GM12878 (cell line): ENCODE measurements around the gene MEF2C. TPM values are rescaled to one million over a fixed set of nuclear protein-coding genes. Genes with fewer than 3 reads are reported as not detected.

ENCODE experiments used
- ATAC-seq: fragments of 200-7000 bp; cut with Tn5 transposase; 3 replicates; pipeline ENCODE4 v1.9.1; 2020; ENCODE audit warnings: mild to moderate bottlenecking, moderate library complexity
- BruUV-seq: library from RNA; stranded (reverse); fragments of 400-500 nt; replicated peaks from 2 replicates; lab custom pipeline; 2021; lab: Mats Ljungman, UMichigan
- CTCF ChIA-PET: fragments of 300-600 bp; sonication (Branson Sonifier 250); formaldehyde crosslinking; extraction: SDS; loops from one replicate; lab custom pipeline; 2021; ENCODE audit warnings: inconsistent platforms; lab: Yijun Ruan, JAX
- POLR2A ChIA-PET: fragments of 350-600 bp; formaldehyde crosslinking; extraction: SDS; loops from one replicate; lab custom pipeline; 2021; ENCODE audit warnings: inconsistent platforms; lab: Charles Lee
- RAD21 ChIA-PET: fragments of 300-600 bp; sonication (Branson Sonifier 250); formaldehyde crosslinking; loops from one replicate; lab custom pipeline; 2023; ENCODE audit warnings: antibody characterized with exemption; ENCODE audit not compliant: unreplicated experiment; lab: Charles Lee
- SMC1A ChIA-PET: fragments of 300-600 bp; sonication (Branson Sonifier 250); formaldehyde crosslinking; loops from one replicate; lab custom pipeline; 2023; ENCODE audit not compliant: unreplicated experiment, uncharacterized antibody; lab: Charles Lee
- DNase-seq: peaks from one replicate; pipeline ENCODE4 v3.0.0-alpha.2; 2011; ENCODE audit warnings: low read depth, low spot score
- FAIRE-seq: peaks from 3 replicates; lab custom pipeline; 2011; peaks lifted over from hg19 to GRCh38; lab: Jason Lieb, UNC
- H2AFZ ChIP-seq: 2 replicates; pipeline ENCODE4 v1.6.0; 2011; ENCODE audit warnings: low read depth, low read length, control low read depth; ENCODE audit not compliant: control insufficient read depth
- H3K27ac ChIP-seq: 2 replicates; pipeline ENCODE4 v1.5.1; 2011; ENCODE audit warnings: control low read depth; ENCODE audit not compliant: control insufficient read depth, insufficient read depth
- H3K27me3 ChIP-seq, 2 experiments: replicated peaks in 1 of 2; 2 replicates each; pipeline versions ENCODE4 v1.6.0 to v1.6.1; 2011; ENCODE audit warnings: low read length in 1 of 2; ENCODE audit not compliant: control insufficient read depth in 2 of 2, insufficient read depth in 2 of 2
- H3K36me3 ChIP-seq, 2 experiments: 2 replicates each; pipeline ENCODE4 v1.5.1; 2011; ENCODE audit warnings: low read length in 1 of 2; ENCODE audit not compliant: control insufficient read depth in 2 of 2, insufficient read depth in 2 of 2
- H3K4me1 ChIP-seq: 2 replicates; pipeline ENCODE4 v1.6.1; 2011; ENCODE audit warnings: mild to moderate bottlenecking, low read length, moderate library complexity, mixed read lengths; ENCODE audit not compliant: control insufficient read depth, insufficient read depth
- H3K4me2 ChIP-seq: 2 replicates; pipeline ENCODE4 v1.6.0; 2011; ENCODE audit warnings: control low read depth; ENCODE audit not compliant: control insufficient read depth, insufficient read depth
- H3K4me3 ChIP-seq: fragments of 200-600 bp; sonication (generic); 2 replicates; pipeline ENCODE4 v1.5.1; 2016
- H3K79me2 ChIP-seq: 2 replicates; pipeline ENCODE4 v1.6.0; 2011; ENCODE audit warnings: low read length; ENCODE audit not compliant: control insufficient read depth, insufficient read depth
- H3K9ac ChIP-seq: 2 replicates; pipeline ENCODE4 v1.8.0; 2011; ENCODE audit warnings: low read length, control low read depth, mixed read lengths; ENCODE audit not compliant: control insufficient read depth, insufficient read depth
- H3K9me3 ChIP-seq: replicated peaks from 3 replicates; pipeline ENCODE4 v1.5.1; 2011; ENCODE audit warnings: mild to moderate bottlenecking, low read length; ENCODE audit not compliant: control insufficient read depth, insufficient read depth
- H4K20me1 ChIP-seq: 2 replicates; pipeline ENCODE4 v1.6.0; 2011; ENCODE audit not compliant: control insufficient read depth, insufficient read depth
- BACH1 ChIP-seq: fragments of 450-650 bp; IDR thresholded peaks from 2 replicates; pipeline ENCODE4 v1.6.1; 2017; ENCODE audit warnings: mild to moderate bottlenecking, borderline replicate concordance
- BCL11A ChIP-seq: IDR thresholded peaks from 2 replicates; pipeline ENCODE4 v1.6.1; 2011; ENCODE audit warnings: low read depth, low read length
- WGBS: methylation state at CpG from one replicate; pipeline ENCODE4 v1.1.6; 2016; ENCODE audit warnings: low lambda C conversion rate; ENCODE audit not compliant: insufficient replicate concordance, insufficient coverage; ENCODE audit errors: missing lambda C conversion rate; 5-methylcytosine and 5-hydroxymethylcytosine counted together
- in situ Hi-C: fragments of 300-500 bp; cut with MboI; formaldehyde crosslinking; loops from 9 replicates; pipeline ENCODE4 v1.14.3; 2018; ENCODE audit warnings: mixed read lengths
- intact Hi-C: fragments of 100-400 bp; cut with micrococcal nuclease; formaldehyde crosslinking; loops from one replicate; pipeline ENCODE4 v1.14.2; 2022; ENCODE audit not compliant: unreplicated experiment
- polyA plus RNA-seq, 11 experiments: library from polyadenylated mRNA; depleted of rRNA in 4 of 11; unstranded in 6 of 11; stranded (reverse) in 5 of 11; fragments of >200 nt; fragmentation: Nextera tagmentation in 4 of 11; fragmentation: Illumina TruSeq in 1 of 11; extraction: Ambion mirVana in 4 of 11; extraction: Trizol in 1 of 11; gene quantifications; 1 replicate in 1 of 11; 2 replicates in 10 of 11; pipeline versions ENCODE4 v1.2.1 to v1.2.3, GENCODE V29; 2011 to 2016; ENCODE audit warnings: inconsistent platforms in 2 of 11, missing spikeins in 2 of 11, low read depth in 1 of 11
- total RNA-seq, 4 experiments: library from RNA; depleted of rRNA in 3 of 4; stranded (reverse); fragments of >200 nt in 3 of 4; fragmentation: Illumina TruSeq in 1 of 4; extraction: Trizol in 1 of 4; gene quantifications; 2 replicates each; pipeline versions ENCODE4 v1.2.1 to v1.2.3, GENCODE V29; 2013 to 2021
- TF ChIP-seq, protein P1 (sequence below): IDR thresholded peaks from 2 replicates; pipeline ENCODE4 v1.6.1; 2012; ENCODE audit warnings: low read length, inconsistent platforms
- TF ChIP-seq, protein P2 (sequence below), 3 experiments: IDR thresholded peaks in 2 of 3; conservative IDR thresholded peaks in 1 of 3; 2 replicates each; pipeline ENCODE4 v1.5.1; 2011; ENCODE audit warnings: low read depth in 3 of 3, low read length in 3 of 3, mild to moderate bottlenecking in 3 of 3, control low read depth in 2 of 3, moderate library complexity in 2 of 3, inconsistent platforms in 1 of 3, mixed read lengths in 1 of 3; ENCODE audit not compliant: control insufficient read depth in 2 of 3, insufficient read depth in 1 of 3; ENCODE audit errors: extremely low read depth in 1 of 3

Gene MEF2C
- total and polyA plus RNA-seq, 10 of the 15 experiments (the other 5 are each of a cell fraction or from before 2014, with no cell fraction given) = 104 to 225 (median 180) TPM

DNA sequence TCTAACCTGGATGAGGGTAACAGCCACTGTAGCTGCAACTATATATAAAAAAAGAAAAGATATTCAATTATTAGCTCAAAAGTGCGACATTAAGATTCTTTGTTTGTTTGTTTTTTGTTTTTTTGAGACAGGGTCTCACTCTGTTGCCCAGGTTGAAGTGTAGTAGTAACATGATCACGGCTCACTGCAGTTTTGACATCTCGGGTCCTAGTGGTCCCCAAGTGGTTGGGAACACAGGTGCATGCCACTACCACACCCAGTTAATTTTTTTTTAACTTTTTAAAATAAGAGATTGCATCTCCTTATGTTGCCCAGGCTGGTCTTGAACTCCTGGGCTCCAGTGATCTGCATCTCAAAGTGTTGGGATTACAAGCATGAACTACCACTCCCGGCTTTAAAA, 61.8 kb downstream of the MEF2C start:
- peaks cover 99% of the 10 kb centered on the region for H3K79me2 ChIP-seq
- no peaks in the 10 kb centered on the region for H3K9me3 ChIP-seq
- H3K4me3 ChIP-seq = peak overlapping the region; percentile 70
- ATAC-seq (peak; percentile 43), DNase-seq (no peak), FAIRE-seq (no peak)
- no TSS peak for BruUV-seq
- H3K4me1 ChIP-seq = peaks cover 17% of the 10 kb centered on the region
- H3K9ac ChIP-seq = peak overlapping the region; percentile 69
- intact Hi-C loops (loop anchor here (10.0 kb wide), 1 partner anchor 1444 kb away; no protein-coding TSS in a partner anchor), in situ Hi-C loops (loop anchor here (10.0 kb wide), 1 partner anchor 86 kb away; no protein-coding TSS in a partner anchor)
- H4K20me1 ChIP-seq = no peaks in the 10 kb centered on the region
- RAD21 ChIA-PET = interaction anchor here (1.0 to 16.1 kb wide), 13 partner anchors 8 to 521 kb away, joined by 3 to 594 read pairs (median 19); partner anchors contain the start of gene MEF2C
- CTCF ChIA-PET = interaction anchor here (1.1 to 7.0 kb wide), 8 partner anchors 9 to 410 kb away, joined by 3 to 104 read pairs (median 5); no protein-coding TSS in a partner anchor
- WGBS = 22% methylated on average over 4 of the region's 4 CpGs
- peaks cover 0 to 15% of the 10 kb centered on the region in 2 experiments for H3K36me3 ChIP-seq
- H3K4me2 ChIP-seq = peak overlapping the region; percentile 92
- no peak for TF ChIP-seq BCL11A
- TF ChIP-seq, protein P1, sequence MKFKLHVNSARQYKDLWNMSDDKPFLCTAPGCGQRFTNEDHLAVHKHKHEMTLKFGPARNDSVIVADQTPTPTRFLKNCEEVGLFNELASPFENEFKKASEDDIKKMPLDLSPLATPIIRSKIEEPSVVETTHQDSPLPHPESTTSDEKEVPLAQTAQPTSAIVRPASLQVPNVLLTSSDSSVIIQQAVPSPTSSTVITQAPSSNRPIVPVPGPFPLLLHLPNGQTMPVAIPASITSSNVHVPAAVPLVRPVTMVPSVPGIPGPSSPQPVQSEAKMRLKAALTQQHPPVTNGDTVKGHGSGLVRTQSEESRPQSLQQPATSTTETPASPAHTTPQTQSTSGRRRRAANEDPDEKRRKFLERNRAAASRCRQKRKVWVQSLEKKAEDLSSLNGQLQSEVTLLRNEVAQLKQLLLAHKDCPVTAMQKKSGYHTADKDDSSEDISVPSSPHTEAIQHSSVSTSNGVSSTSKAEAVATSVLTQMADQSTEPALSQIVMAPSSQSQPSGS = 0 out of 2 replicates have a peak, but pooled peaks have one; percentile 21
- TF ChIP-seq, protein P2, sequence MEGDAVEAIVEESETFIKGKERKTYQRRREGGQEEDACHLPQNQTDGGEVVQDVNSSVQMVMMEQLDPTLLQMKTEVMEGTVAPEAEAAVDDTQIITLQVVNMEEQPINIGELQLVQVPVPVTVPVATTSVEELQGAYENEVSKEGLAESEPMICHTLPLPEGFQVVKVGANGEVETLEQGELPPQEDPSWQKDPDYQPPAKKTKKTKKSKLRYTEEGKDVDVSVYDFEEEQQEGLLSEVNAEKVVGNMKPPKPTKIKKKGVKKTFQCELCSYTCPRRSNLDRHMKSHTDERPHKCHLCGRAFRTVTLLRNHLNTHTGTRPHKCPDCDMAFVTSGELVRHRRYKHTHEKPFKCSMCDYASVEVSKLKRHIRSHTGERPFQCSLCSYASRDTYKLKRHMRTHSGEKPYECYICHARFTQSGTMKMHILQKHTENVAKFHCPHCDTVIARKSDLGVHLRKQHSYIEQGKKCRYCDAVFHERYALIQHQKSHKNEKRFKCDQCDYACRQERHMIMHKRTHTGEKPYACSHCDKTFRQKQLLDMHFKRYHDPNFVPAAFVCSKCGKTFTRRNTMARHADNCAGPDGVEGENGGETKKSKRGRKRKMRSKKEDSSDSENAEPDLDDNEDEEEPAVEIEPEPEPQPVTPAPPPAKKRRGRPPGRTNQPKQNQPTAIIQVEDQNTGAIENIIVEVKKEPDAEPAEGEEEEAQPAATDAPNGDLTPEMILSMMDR (IDR thresholded peaks at IDR 0.05 in 2 of 3, conservative IDR thresholded peaks at IDR 0.05 in 1 of 3; ENCODE audit: control insufficient read depth in 2 of 3, extremely low read depth in 1 of 3, insufficient read depth in 1 of 3, low read depth in 3 of 3, low read length in 3 of 3) = peak in 1 of 3 experiments; percentile 15; a peak in 1 of 6 replicates
- no peak for TF ChIP-seq BACH1
- peak overlapping the region; percentile 86 for H3K27ac ChIP-seq
- H3K27me3 ChIP-seq = no peaks in the 10 kb centered on the region
- H2AFZ ChIP-seq = no peak overlapping the region
- POLR2A ChIA-PET = interaction anchor here (1.0 to 5.8 kb wide), 8 partner anchors 8 to 93 kb away, joined by 3 to 39 read pairs (median 4); partner anchors contain the start of gene MEF2C
- SMC1A ChIA-PET = interaction anchor here (0.9 to 24.1 kb wide), 22 partner anchors 9 to 493 kb away, joined by 3 to 591 read pairs (median 8); partner anchors contain the start of gene MEF2C
